ENCODE results near the gene MAP2K1.
"Not testable (repeated sequence)": the region's sequence is repeated elsewhere in the genome, so short reads cannot be mapped to it uniquely, and the experiment has no call there.

The MAP2K1 gene

DNA sequence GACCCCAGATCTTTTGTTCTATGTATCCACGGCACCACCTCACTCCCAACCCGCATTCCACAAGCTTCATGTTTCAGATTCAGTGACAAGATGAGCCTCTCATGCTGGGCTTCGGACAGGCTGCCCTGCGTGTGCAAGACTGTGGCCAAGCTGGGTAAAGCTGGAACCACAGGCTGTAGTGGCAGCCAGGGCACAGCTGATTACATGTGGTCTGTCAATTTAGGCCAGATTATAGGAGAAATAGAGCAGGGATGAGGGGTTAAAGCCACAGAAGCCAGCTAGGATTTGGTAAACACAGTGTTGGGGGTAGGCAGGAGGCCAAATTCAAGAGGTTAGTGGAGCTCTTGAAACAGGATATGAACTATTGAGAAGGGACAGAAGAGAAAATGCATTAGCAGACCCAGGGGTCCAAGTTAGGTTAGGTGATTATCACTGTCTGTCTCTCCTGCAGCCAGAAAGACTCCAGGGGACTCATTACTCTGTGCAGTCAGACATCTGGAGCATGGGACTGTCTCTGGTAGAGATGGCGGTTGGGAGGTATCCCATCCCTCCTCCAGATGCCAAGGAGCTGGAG, 97.9 kb downstream of the MAP2K1 start:
- H3K9me3 Mint-ChIP-seq: no peaks in the 10 kb centered on the region
- peaks cover 94% of the 10 kb centered on the region for H3K36me3 Mint-ChIP-seq (ENCODE audit: low read depth)
- peaks cover 29% of the 10 kb centered on the region for H3K4me1 Mint-ChIP-seq (ENCODE audit: low read depth)
- intact Hi-C loops (cut with micrococcal nuclease): no loop called here
- no peak overlapping the region for H3K27ac Mint-ChIP-seq
- no peaks in the 10 kb centered on the region for H3K27me3 Mint-ChIP-seq
- H3K4me3 Mint-ChIP-seq: no peak overlapping the region

DNA sequence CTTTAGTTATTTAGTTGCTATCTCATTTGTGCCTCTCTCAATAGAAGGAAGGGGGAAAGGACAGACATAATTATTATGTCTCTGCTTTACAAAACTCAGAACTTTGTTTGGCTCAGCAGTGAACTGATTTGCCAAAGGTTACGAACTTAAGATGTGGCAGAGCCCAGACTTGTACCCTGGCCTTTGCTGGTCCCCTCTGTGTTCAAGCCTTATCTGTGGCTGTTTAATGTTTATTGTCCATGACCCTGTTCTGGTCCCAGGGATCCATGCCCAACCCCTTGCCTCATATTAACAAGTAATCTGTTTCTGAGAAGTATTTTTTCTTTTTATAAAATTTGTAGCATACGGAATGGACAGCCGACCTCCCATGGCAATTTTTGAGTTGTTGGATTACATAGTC, 100.2 kb downstream of the MAP2K1 start:
- no peaks in the 10 kb centered on the region for H3K9me3 Mint-ChIP-seq
- H3K4me3 Mint-ChIP-seq: no peak overlapping the region
- H3K36me3 Mint-ChIP-seq (ENCODE audit: low read depth): peaks cover 99% of the 10 kb centered on the region
- intact Hi-C loops (cut with micrococcal nuclease): no loop called here
- no peak overlapping the region for H3K27ac Mint-ChIP-seq
- H3K27me3 Mint-ChIP-seq: no peaks in the 10 kb centered on the region
- H3K4me1 Mint-ChIP-seq (ENCODE audit: low read depth): peaks cover 16% of the 10 kb centered on the region

DNA sequence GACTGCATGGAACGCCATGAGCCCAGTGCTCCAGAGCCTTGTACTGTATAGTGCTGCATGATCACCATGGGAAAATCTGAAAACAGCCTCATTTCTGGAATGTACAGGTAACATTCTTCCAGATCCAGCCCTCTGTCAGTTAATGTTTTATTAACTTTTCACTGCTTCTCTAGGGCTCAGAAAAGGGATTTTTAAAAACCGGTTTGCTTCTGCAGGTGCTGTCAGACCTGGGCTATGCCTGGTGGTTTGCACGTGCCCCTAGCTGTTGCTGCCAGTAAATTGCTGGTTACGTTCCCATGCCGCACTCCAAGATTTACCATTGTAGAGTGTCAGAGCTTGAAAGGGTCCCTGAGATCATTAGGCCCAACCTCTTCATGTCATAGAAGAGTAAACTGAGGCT, 101.8 kb downstream of the MAP2K1 start:
- no peak overlapping the region for H3K27ac Mint-ChIP-seq
- H3K27me3 Mint-ChIP-seq: no peaks in the 10 kb centered on the region
- H3K9me3 Mint-ChIP-seq: no peaks in the 10 kb centered on the region
- intact Hi-C loops (cut with micrococcal nuclease): no loop called here
- H3K36me3 Mint-ChIP-seq (ENCODE audit: low read depth): peaks cover 97% of the 10 kb centered on the region
- no peak overlapping the region for H3K4me3 Mint-ChIP-seq
- no peaks in the 10 kb centered on the region for H3K4me1 Mint-ChIP-seq (ENCODE audit: low read depth)

DNA sequence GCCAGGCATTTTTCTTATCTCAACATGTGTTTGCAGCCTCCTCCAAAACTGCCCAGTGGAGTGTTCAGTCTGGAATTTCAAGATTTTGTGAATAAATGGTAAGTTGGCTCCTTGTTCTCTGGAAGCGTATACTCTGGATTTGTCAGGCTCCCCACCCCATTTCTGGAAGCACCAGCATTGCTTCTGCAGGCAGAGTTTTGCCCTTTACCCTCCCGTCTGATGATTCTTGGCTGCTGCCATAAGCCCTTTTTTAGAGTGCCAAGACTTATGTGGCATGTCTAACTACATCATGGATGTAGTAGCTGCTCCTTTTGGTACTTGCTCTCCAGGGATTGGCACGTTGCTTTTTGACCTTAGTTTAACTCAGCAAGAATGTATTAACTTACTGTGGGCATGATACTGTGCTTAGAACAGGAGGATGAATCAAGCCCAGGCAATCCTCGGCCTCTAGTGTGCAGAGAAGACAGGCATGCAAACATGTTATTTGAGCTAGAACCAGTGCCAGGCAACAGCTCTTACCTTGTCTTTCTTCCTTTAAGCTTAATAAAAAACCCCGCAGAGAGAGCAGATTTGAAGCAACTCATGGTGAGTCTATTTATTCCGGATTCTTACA, 102.6 kb downstream of the MAP2K1 start:
- Mint-ChIP-seq H3K36me3 (ENCODE audit: low read depth) (peaks cover 97% of the 10 kb centered on the region), H3K4me3 (no peak overlapping the region), H3K4me1 (ENCODE audit: low read depth) (peaks cover 4% of the 10 kb centered on the region), H3K27ac (no peak overlapping the region), H3K27me3 (no peaks in the 10 kb centered on the region), H3K9me3 (no peaks in the 10 kb centered on the region)
- intact Hi-C loops (cut with micrococcal nuclease): no loop called here

DNA sequence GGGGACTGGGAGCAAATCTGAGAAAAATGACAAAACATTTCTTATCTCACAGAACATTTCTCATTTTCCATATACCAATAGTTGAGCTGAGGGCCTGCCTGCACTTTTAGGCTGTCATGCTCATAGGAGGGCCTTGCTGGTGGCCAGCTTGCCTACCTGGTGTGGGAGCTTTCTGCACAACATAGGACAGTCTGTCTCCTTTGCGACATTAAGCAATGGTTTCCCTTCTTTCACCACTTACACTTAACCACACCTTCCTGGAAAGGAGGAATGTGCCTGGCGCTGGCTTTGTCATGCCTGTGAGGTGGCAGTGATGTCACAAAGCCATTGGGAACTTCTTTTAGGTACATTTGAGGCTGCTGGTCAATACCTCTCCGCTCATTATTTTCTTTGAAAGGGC, 105.1 kb downstream of the MAP2K1 start:
- Mint-ChIP-seq H3K9me3 (no peaks in the 10 kb centered on the region), H3K4me1 (ENCODE audit: low read depth) (peaks cover 22% of the 10 kb centered on the region), H3K36me3 (ENCODE audit: low read depth) (peaks cover 87% of the 10 kb centered on the region), H3K27me3 (no peaks in the 10 kb centered on the region), H3K27ac (no peak overlapping the region), H3K4me3 (no peak overlapping the region)
- intact Hi-C loops (cut with micrococcal nuclease): no loop called here

DNA sequence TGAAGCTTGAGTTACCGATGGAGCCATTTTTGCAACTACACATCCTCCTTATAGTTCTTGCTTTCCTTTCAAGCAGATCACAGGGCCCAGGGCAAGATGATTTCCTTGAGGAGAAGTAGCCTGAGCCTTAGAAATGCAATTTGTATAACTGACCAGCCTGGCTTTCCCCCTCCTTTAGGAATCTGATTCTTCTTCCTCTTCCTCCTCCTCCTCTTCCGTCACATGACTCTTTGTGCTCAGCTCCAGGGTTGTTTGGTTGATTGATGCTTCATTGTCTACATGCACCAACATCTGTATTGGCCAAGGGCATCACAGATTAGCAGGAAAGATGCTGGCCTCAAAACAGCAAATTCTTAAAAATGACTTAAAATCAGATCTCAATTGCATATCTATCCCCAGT, 107.5 kb downstream of the MAP2K1 start:
- no peaks in the 10 kb centered on the region for H3K9me3 Mint-ChIP-seq
- peak overlapping the region; percentile 45 for H3K27ac Mint-ChIP-seq
- intact Hi-C loops (cut with micrococcal nuclease): no loop called here
- peaks cover 87% of the 10 kb centered on the region for H3K36me3 Mint-ChIP-seq (ENCODE audit: low read depth)
- H3K27me3 Mint-ChIP-seq: no peaks in the 10 kb centered on the region
- peaks cover 32% of the 10 kb centered on the region for H3K4me1 Mint-ChIP-seq (ENCODE audit: low read depth)
- no peak overlapping the region for H3K4me3 Mint-ChIP-seq

- intact Hi-C loops (cut with micrococcal nuclease): loop anchor here (1.0 to 5.0 kb wide), 4 partner anchors 8 to 205 kb away; partner anchors contain the start of genes DIS3L, MAP2K1, TIPIN and ZWILCH
- peaks cover 88% of the 10 kb centered on the region for H3K36me3 Mint-ChIP-seq (ENCODE audit: low read depth)
- H3K4me1 Mint-ChIP-seq (ENCODE audit: low read depth): peaks cover 46% of the 10 kb centered on the region
- peak overlapping the region; percentile 98 for H3K27ac Mint-ChIP-seq
- peak overlapping the region; percentile 90 for H3K4me3 Mint-ChIP-seq
- no peaks in the 10 kb centered on the region for H3K27me3 Mint-ChIP-seq
- no peaks in the 10 kb centered on the region for H3K9me3 Mint-ChIP-seq
Measured at GRCh38 chr15:66496951-66497501, 110.3 kb downstream of the MAP2K1 start.

DNA sequence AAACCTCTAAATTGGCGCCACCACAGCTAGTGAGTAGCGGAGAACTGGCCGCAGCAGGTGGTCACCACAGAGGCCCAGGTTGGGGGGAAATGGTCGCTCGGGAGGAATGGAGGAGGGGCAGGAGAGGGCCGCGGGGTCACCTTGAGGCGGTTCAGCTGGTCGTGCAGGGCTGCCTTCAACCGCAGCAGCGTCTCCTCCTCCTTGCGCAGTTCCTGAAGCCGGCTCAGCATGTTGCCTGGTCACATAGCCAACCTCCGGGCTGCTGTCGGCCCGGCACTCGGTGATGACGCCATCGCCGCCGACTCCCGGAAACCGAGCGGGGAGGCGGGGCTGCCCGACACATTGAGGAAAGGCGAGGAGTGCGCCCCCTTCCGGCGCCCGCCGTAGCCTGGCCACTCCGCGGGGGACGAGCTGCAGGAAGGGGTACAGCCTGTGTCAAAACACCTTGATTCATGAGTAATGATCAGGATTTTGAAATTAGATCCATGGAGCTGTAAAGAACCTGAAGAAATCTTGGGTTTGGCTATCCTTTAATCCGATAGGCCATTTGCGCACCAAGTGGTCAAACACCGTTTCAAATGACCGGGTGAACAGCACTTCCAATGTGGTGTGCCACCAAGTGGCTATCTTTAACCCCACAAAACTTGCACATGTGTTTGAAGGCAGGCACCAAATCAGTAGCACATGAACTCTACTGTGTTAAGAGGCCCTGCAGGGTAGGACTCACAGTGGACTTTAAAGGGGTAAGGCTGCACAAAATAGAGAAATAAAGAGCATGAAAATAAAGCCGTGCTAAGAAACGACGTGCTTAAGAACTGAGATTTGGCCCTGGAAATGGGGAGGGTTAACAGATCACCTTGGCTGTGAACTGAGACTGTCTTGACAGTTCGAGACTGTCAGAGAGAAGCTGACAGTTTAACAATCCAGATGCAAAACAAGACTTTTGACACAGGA, 111.1 kb downstream of the MAP2K1 start, which contains the start of gene SNAPC5:
Gene SNAPC5 (minus strand): TSS at position 261 of the 954 bp plus-strand sequence. CDS start 31 bp downstream, at position 230.
- intact Hi-C loops (cut with micrococcal nuclease): loop anchor here (1.0 to 5.0 kb wide), 4 partner anchors 8 to 205 kb away; partner anchors contain the start of genes DIS3L, MAP2K1, TIPIN and ZWILCH
- peaks cover 90% of the 10 kb centered on the region for H3K36me3 Mint-ChIP-seq (ENCODE audit: low read depth)
- no peaks in the 10 kb centered on the region for H3K27me3 Mint-ChIP-seq
- peak within 1 kb of the TSS; percentile 98 for H3K27ac Mint-ChIP-seq
- no peaks in the 10 kb centered on the region for H3K9me3 Mint-ChIP-seq
- peak within 1 kb of the TSS; percentile 90 for H3K4me3 Mint-ChIP-seq
- peaks cover 52% of the 10 kb centered on the region for H3K4me1 Mint-ChIP-seq (ENCODE audit: low read depth)

DNA sequence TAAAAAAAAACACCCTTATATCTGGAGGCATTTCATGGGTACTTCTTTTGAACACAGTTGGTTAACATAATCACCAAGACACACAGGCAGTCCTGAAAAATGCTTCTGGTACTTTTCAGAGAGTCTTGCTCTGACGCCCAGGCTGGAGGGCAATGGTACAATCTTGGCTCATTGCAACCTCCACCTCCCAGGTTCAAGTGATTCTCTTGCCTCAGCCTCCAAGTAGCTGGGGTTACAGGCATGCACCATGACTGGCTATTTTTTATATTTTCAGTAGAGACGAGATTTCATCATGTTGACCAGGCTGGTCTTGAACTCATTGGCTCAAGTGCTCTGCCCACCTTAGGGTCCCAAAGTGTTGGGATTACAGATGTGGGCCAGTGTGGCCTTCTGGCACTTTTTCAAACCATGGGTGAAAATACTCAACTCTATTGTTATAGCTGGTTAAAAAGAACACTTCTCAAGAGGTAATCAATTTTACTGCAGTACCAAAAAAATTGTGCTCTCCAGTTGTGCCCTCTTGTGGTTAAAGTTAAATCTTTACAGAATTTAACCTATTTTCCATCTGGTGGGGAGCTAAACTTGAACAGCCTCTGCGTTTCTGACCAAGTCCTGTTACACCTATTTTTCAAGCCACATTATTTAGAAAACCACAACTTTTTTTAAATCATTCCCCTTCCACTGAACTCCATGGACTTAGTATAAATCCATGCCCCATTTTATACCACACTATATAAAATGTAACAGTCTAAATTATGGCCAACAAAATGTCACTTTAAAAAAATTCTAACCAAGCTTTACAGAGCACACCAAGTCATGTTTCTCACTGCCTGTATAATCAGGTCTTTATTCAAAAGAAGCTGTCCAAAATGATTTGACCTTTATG, 112.0 kb downstream of the MAP2K1 start:
- Mint-ChIP-seq H3K9me3 (no peaks in the 10 kb centered on the region), H3K27me3 (no peaks in the 10 kb centered on the region), H3K4me3 (no peak overlapping the region), H3K36me3 (ENCODE audit: low read depth) (peaks cover 89% of the 10 kb centered on the region), H3K27ac (peak overlapping the region; percentile 98), H3K4me1 (ENCODE audit: low read depth) (peaks cover 61% of the 10 kb centered on the region)
- intact Hi-C loops (cut with micrococcal nuclease): loop anchor here (5.0 kb wide), 1 partner anchor 206 kb away; the partner anchor contains the start of gene DIS3L

DNA sequence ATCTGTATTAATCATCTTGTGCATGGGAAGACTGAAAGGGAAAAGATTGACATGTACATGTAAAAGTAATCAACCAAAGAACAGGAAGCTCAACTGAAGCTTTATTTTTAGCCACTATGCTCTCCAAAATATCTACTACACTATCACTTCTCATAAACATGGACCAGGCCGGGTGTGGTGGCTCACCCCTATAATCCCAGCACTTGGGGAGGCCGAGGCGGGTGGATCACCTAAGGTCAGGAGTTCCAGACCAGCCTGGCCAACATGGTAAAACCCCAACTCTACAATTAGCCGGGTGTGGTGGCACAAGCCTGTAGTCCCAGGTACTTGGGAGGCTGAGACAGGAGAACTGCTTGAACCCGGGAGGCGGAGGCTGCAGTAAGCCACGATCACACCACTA, 113.6 kb downstream of the MAP2K1 start:
- Mint-ChIP-seq H3K27ac (peak overlapping the region; percentile 35), H3K4me1 (ENCODE audit: low read depth) (peaks cover 55% of the 10 kb centered on the region), H3K36me3 (ENCODE audit: low read depth) (peaks cover 88% of the 10 kb centered on the region)
- intact Hi-C loops (cut with micrococcal nuclease); H3K4me3 Mint-ChIP-seq; H3K9me3 Mint-ChIP-seq; H3K27me3 Mint-ChIP-seq: not testable (repeated sequence)

DNA sequence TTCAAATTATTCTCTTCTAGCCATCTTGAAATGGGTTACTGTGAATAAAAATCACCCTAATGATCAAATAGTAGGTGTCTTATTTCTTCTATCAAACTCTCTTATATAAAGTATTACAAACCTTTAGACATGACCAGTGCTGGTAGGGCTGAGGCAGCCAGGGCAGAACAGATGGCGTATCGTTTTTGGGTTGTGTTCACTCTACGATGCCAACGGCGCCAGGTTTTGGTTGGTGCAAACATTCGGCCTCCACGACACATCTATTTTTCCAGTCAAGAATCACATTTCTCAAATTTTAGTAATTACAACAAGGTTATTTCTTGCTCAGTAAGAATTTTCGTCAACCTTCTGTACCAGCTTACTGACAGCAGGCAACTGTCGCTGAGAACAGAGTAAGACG, 115.8 kb downstream of the MAP2K1 start:
- intact Hi-C loops (cut with micrococcal nuclease): no loop called here
- Mint-ChIP-seq H3K4me1 (ENCODE audit: low read depth) (peaks cover 53% of the 10 kb centered on the region), H3K36me3 (ENCODE audit: low read depth) (peaks cover 78% of the 10 kb centered on the region), H3K27ac (peak overlapping the region; percentile 35), H3K27me3 (no peaks in the 10 kb centered on the region), H3K9me3 (no peaks in the 10 kb centered on the region), H3K4me3 (peak overlapping the region; percentile 98)

- H3K36me3 Mint-ChIP-seq (ENCODE audit: low read depth): peaks cover 72% of the 10 kb centered on the region
- intact Hi-C loops (cut with micrococcal nuclease); H3K27me3 Mint-ChIP-seq; H3K9me3 Mint-ChIP-seq: not testable (repeated sequence)
- H3K4me1 Mint-ChIP-seq (ENCODE audit: low read depth): peaks cover 48% of the 10 kb centered on the region
- H3K27ac Mint-ChIP-seq: peak overlapping the region; percentile 94
- peak overlapping the region; percentile 98 for H3K4me3 Mint-ChIP-seq
Measured at GRCh38 chr15:66503041-66503648, 116.4 kb downstream of the MAP2K1 start.

Measured in dendritic cell treated with granulocyte-macrophage colony-stimulating factor and Interleukin-4, amounts not matched to agents 40 ng/mL and 50 ng/mL, for 4 days (primary cell).